Right renal pelvis (tissue), 4 donors: ENCODE data around the gene CHI3L1. TPM values are rescaled to one million over a fixed set of nuclear protein-coding genes. Genes with fewer than 3 reads are reported as not detected.

ENCODE experiments used
- DNase-seq, 4 donors: peaks; one replicate each; pipeline ENCODE4 v3.0.0-alpha.2; 2013; ENCODE audit warnings: low read depth in 4 of 4, low spot score in 3 of 4, missing footprints in 1 of 4
- polyA plus RNA-seq, 4 donors: library from polyadenylated mRNA; unstranded; fragments of 120-200 nt; gene quantifications; one replicate each; pipeline ENCODE4 v1.2.1, GENCODE V29; 2013; ENCODE audit not compliant: insufficient read length in 4 of 4

The CHI3L1 gene
- polyA plus RNA-seq, 4 donors = 10.3 to 13.5 (median 11.6) TPM

DNA sequence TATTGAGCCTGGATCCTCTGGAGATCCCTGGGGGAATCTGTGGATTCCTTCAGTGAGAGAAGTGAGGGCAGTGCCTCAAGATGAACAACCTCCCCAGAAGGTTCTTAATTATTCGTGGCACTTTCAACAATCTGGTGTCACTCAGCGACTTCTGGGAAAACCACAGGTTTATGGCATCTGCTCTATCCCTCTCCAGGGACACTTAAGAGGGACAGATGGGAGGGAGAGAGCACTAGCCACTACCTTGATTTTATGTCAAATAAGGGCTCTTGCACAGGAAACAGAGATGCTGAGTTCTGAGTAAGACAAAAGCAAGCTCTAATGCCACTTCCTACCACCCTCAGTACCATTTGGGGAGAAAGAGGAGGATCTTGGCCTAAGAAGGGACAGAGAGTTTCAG lies 21.2 kb upstream of the CHI3L1 start:
- no peak for DNase-seq

DNA sequence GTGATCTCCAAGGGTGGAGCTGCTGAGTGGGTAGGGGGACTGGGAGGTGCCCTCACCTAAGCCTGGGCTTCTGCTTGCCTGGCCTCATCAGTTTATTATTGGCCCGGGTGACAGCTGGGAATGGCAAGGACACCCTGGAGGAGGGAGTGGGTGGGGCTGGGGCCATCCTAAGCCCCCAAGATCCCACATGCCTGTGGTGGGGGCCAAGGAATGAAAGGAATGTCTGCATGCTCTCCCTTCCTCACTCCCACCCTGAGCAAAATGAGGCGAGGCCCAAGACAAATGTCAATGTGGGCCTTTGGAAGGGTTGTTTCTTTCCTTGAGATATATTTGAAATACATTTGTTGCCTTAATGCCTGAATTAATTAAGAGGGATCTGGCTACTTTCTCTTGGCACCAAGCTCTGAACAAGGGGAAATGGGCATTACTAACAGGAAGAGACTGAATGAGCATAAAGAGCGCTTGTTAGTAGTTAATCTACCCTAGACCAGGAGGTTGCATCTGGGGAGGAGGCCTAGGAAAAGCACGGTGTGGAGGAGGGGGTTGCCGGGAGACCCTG lies 19.7 kb upstream of the CHI3L1 start:
- DNase-seq = no peak

DNA sequence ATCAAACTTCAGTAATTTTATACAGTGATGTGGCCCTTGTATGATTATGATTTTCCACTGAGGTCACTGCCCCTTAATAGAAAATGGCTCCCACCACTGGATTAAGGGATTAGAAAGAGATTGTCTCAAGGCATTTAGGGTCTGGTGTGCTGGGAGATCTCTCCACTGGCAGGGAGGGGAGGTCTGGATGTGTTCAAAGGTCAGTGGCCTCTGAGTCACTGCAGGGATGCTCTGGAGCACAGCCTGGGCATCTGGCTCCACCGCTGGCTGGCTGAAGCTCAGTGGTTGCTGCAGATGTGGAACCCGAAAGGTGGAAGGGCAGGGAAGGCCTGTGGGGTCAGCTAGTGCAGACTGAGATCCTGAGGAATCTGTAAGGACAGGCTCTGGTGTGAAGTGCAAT lies 18.3 kb upstream of the CHI3L1 start:
- DNase-seq = no peak

DNA sequence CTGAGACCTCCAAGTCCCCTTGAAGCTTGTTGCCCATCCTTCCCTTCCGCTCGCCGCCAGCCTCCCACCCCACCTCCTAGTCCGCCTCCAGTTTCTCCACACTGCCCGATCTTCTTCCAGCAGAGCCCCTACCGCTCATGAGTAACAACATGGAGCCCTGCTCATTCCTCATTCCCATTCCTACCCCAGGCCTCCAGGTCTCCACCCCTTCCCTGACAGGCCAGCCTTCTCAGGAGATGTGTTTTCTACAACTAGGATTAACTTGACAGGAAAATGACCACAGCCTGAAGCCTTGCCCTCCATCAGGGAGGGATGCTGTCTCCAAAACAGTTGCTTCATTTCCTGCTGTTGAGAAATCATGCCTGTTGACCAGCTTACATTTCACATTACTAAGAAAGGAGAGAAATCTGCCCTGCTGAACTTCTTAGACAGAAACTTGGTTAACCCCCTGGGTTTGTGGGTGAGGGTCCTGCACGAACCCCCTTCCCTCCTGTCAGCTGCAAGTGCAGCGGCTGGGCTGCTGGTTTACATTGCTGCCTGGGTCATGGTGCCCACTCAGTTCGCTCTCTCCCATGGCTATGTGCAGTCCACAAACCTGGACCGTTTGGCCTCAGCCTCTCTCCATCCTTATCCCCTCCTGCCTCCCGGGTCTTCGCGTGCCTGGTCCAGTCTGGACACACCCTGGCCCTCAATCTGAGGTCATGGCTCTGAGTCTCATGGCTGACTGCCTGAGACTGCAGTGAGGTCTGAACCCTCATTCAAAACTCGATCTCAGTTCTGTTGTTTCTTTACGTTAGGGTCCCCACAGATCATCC lies 16.1 kb upstream of the CHI3L1 start:
- DNase-seq = no peak

DNA sequence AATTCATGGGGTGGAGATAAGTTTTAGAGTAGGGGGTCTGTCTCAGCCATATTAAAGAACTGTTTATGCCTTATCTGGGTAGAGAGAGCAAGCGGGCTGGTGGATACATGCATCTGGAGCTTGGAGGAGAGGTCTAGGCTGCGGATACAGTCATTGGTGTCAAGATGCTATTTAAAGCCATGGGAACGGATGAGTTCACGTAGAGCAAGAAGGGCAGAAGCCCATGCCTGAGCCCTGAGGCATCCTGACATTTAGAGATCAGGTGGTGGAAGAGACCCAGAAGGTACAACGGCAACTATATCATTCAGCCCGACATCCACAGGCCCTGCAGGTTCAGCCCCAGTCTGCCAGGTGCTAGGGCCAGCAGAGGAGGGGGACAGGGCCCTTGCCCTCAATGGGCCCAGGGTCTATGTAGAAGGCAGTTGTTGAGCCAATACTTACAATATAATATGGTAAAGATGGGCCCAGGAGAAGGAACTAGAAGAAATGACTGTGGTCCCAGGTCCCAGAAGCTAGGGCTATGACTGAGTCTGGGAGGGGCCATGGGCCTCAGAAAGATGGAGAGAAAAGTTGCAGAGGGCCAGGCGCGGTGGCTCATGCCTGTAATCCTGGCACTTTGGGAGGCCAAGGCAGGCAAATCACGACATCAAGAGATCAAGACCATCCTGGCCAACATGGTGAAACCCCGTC lies 15.2 kb upstream of the CHI3L1 start:
- DNase-seq = no peak

DNA sequence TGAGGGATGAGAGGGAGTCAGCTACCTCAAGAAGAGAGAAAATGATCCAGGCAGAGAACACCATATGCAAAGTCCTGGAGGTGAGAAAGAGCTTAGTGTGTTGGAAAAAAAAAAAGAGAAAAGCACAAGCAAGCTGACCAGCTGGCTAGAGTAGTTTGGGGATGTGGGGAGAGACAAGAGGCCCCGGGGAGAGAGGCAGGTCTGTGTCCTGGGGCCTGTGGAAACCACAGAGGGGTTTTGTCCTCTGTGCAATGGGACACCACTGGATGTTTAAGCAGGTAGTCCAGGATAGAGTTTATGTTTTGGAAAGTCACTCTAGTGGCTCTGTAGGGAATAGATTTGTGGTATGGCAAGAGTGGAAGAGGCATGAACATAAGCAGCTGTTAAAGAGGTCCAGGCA lies 14.4 kb upstream of the CHI3L1 start:
- no peak for DNase-seq

DNA sequence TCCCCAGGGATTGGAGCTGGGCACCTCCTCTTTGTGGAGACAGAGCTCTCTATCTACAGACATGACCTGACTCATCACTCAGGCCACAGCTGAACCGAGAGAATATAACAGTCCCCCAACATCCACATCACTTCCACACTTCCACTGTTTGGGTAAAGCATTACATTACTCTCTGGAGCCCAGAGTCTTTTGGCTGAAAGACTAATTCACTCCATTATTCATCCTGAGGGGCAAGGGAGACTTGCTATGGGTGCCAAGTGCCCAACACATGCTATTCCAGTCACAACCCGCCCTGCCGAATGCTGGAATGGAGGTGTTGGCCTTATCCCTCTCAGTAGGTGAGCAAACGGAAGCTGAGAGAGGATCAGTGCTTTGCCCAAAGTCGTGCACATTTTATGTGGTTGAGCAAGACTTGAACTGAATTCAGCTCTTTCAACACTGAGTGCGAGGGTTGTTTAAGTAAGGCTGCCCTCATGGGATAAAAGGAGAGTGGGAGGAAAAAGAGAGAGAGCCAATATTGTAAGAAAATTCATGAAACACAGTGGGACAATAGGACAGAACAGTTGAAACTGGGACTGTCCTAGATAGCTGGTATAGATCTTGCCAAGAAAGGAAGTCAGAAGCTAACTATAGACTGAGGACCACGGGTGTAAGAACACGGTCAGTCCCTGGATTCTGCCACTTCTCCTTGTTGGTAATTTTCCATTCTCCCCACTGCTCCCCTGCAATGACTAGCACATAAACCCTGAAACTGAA lies 13.5 kb upstream of the CHI3L1 start:
- no peak for DNase-seq

DNA sequence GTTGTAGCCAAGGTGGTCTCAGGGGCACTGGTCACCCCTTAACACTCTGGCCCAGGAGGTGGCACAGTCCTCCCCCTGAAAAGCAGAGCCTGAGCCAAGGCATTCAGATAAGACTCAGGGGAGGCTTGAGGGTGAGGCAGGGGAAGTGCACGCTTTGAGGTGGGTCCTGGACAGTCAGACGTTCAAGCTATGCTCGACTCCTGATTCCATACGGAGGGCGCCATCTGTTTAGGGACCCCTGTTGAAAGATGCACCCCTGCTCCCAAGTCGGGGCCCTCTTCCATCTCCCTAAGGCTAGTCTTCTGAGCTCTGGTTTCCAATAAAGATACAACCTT lies 12.9 kb upstream of the CHI3L1 start:
- no peak for DNase-seq

DNA sequence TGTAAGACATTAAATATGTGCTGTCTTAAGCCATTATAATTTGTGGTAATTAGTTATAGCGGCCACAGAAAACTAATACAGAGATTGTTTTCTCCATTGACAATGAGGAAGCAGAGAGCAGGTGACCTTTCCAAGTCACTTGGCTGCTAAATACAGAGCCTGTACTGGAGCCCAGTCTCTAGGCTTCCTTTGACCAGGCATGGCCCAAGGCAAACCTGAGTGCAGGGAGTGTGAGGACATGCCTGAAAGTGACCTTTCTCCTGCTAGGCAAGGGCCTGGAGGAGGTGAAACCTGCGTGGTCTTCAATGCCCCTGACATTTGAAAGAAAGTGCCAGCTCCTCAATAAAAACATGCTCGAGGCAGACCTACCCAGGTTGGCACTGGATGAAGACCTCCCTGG lies 12.5 kb upstream of the CHI3L1 start:
- no peak for DNase-seq

DNA sequence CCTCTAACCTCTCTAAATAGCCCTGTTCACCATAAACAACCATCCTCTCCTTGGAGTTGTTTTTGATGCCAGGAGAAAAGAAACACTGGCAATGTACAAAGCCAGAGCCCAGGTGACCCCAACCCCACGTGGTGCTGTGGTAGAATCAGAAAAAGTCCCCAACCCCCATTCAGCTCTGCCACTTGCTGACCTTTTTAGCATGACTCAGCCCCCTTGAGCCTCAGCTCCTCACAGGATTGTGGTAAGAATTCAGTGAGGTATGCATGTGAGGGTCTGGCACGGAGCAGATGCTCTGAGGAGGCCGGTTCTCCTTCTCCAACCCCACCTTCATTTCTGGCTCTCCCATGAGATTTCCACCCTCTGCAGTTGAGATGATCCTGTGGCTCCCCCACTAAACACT lies 11.1 kb upstream of the CHI3L1 start:
- no peak for DNase-seq

DNA sequence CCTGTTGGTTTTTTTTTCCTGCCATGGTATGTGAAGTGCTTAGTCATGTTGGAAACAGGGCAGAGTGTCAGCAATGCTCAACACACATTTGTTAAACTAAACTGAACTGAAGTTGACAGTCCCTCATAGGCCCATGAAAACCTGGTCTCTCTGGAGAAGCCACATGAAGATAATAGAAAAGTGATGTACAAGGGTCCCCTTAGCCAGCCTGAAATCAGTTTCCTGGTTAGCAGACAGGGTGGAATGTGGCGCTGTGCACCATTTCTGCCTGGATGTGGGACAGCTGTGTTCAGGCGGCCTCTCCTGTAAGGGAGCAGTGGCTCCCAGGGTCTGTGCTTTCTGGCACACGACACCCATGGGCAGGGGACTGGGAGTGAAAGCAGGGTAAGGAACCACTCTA lies 9.9 kb upstream of the CHI3L1 start:
- DNase-seq = no peak

DNA sequence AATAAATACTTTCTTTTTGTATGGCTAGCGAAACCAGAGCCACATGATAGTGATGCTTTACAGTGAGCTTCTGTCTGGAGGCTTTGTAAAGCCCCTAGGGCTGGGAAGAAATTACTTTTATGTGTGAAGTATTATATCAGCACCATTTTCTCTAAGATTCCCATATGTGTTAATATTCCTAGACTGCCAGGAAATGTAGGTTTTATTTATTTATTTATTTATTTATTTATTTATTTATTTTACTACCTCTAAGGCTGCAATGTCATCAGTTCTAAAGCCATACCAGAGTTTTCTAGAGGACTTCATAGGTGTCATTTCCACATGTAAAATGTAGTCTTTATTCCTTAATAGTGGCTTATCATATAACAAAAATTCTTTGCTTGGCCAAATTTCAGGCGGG lies 4.4 kb upstream of the CHI3L1 start:
- no peak for DNase-seq

DNA sequence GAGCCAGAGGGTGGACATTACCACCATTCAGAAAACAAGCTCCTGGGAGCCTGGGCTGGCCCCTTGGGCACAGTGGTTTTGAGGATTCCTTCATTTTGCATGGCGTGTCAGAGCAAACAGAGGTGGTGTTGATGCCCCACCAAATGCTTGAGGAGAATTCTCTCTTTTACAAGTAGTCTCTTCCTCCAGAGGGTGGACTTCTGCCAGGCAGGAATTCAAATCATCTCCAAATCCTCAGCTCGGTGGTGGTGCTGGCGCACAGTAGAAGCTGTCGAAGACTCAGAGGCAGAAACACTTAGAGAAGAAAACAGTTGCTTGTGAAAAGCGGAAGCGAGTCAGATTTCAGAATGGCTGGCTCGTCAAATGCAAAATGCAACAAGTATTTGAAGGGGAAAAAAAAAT lies 3.4 kb upstream of the CHI3L1 start:
- DNase-seq = no peak

DNA sequence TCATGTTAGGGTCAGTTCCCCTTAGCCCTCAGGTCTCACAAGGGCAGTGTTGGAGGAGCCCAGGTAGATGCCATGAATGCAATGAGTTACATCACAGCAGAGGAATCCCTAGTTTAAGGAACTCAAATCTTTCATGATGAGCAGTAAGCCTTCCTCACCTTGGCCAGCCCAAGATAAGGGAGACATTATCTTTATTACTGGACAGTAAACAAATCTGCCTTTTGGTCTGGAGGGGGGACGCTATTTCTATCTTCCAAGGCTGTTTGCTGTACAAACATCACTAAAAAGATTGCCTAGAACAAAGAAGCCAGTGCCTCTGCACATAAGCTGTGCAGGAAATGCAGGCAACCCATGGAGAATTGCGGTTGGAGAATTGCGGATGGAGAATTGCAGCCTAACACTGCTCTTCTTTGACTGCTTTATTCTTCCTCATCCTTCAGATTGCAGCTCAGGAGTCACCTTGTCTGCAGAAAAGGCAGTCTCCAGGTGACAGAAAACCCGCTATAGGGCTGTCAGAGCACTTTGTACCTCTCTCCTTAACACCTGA lies 2.3 kb upstream of the CHI3L1 start:
- no peak for DNase-seq

DNA sequence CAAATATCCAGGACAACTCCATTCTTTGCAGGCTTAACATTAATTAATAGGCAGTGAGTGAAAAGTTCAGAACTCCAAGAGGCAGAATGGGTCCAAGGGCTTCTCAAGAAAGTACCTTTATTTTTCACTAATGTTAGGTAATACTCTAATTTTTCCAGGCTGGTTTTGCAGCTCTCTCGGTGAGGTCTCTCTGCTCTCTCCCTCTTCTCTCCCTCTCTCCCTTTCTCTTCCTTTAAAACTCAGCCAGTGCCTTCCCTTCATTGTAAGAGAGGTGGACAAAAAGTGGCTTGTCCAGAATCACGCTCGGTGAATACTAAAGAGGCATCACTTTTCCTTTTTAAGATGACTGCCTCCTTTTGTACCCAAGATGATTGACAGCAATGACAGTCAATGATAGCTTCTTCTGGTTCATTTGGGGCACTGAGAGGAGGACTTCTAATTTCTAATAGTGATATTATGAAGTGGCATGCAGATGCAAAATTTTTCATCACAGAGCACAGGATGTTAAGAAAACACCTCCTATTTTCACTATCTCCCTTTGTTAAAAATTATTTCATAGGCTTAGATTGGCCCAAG lies 1.3 kb upstream of the CHI3L1 start:
- DNase-seq = no peak

DNA sequence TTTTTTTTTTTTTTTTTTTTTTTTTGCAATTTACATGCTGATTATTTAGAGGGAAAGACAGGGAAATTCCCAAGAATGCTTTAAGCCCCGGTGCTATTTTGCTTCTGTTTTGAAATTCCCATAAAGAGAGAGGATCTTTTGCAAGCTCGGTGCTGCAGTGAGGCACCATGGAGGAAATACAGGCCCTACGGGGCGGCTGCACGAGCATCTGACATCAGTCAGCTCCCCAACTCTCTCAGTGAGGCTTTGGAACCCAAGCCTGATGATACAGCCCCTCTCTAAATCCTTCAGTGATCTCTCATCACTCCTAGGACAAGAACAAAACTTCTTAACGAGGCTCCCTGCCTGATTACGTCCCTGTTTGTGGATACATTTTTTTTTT lies 791 bp upstream of the CHI3L1 start:
- no peak for DNase-seq

DNA sequence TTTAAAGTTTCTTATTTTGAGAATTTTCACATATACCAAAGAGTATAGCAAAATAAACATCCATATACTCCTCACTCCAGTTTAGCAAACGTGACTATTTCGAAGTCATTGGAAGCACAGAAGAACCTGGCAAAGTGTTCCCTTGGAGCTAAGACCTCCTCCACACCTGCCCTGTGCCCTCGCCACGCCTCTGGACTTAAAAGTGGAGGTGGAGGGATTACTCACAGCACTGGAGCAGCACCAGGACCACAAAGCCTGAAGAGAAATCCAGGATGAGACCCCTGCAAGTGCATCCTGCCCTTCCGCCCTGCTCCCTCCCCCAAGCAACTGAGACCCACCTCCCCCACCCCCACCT lies 436 bp downstream of the CHI3L1 start:
- DNase-seq = no peak

DNA sequence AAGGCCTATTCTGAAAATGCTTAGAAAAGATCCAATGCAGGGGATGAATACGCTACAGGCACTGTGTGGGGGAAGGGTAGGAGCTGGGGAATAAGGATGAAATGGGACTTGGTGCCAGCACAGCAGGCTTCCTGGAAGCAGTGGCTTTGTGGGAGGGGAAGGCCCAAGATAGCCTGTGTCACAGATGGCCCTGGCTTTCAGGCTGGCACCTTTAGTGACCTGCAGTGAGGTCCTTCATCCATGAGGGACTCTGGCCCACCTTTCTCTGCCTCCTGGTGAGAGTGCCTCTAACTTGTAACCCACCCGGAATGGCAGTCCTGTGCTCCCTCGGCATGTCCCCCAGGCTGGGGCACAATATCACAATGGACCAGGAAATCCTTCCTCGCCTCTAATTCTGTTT lies 919 bp downstream of the CHI3L1 start:
- no peak for DNase-seq

DNA sequence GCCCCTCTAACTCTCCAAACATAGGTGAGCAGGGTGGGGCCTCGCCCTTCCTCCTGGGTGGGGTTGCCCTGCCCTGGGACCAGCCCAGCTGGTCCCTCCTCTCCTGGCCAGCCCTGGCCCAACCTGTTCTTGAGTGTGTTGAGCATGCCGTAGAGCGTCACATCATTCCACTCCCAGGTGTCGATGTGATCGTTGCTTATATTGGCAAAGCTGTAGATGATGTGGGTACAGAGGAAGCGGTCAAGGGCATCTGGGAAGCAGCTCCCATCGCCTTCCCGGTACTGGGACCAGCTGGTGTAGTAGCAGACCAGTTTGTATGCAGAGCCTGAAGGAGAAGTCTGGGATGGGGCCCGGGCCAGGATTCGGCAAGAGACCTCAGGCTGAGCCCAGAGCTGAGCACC lies 1.4 kb downstream of the CHI3L1 start:
- DNase-seq = no peak

DNA sequence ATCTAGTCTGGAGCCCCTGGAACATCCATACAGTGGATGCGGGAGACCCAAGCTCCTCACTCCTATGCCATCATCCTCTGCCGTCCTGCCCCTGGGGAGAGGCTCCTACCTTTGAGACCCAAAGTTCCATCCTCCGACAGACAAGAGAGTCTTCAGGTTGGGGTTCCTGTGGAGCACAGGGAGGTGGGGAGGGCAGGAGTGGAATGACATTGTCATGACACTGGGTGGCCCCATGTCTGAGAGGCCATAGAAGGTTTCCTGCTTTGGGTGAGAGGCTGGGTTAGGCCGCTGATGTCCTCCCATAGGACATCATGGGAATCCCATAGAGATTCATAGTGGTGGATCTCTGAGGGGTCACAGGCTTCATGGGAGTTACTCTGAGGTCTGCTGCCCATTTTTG lies 2.0 kb downstream of the CHI3L1 start:
- DNase-seq = no peak

DNA sequence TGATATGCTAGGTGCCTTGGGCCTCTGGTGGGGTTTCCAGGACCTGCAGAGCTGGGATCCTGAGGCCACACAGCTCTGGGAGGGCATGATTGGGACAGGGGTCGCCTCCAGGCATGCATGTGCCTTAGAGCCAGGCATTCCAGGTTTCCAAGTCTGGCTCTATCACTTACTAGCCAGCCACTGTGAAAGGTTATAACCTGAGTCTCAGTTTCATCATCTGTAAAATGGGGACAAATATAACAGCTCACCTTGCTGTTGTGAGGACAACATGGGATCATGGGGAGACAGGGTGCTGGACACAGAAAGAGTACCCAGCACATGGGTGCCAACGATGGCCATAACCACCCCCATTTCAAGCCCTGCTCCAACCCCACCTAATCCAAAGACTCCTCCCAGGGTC lies 2.7 kb downstream of the CHI3L1 start:
- DNase-seq = no peak
